Measurements from ENCODE around the gene DRAM1.
"Not testable (repeated sequence)": the region's sequence is repeated elsewhere in the genome, so short reads cannot be mapped to it uniquely, and the experiment has no call there.

DNA sequence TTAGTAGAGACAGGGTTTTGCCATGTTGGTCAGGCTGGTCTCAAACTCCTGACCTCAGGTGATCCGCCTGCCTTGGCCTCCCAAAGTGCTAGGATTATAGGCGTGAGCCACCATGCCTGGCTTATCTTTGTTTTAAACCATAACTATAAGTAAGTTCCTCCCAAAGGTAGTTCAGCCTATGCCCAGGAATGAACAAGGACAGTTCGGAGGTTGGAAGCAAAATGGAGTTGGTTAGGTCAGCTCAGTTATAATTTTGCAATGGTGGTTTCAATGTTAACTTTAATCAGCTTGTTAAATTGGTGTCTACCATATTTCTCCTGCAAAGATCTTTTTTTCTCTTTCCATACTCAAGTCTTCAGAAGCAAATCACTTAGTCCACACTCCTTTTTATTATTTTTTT lies 9.8 kb upstream of the DRAM1 start:
- TF ChIP-seq CTCF (IDR thresholded peaks at IDR 0.05); POLR2A (IDR thresholded peaks at IDR 0.05; ENCODE audit: low read length); PHF8 (IDR thresholded peaks at IDR 0.05; ENCODE audit: borderline replicate concordance, low read depth); SMC3 (IDR thresholded peaks at IDR 0.05); SREBF2 (IDR thresholded peaks at IDR 0.05); CEBPB (IDR thresholded peaks at IDR 0.05); REST (IDR thresholded peaks at IDR 0.05); EHMT2 (IDR thresholded peaks at IDR 0.05; ENCODE audit: low read depth); RAD21 (conservative IDR thresholded peaks at IDR 0.05 in 1 of 2, IDR thresholded peaks at IDR 0.05 in 1 of 2); EP300 (IDR thresholded peaks at IDR 0.05); BCL3 (IDR thresholded peaks at IDR 0.05); TP53 (CRISPR knock-in tag; IDR thresholded peaks at IDR 0.05); HEYL (CRISPR knock-in tag; IDR thresholded peaks at IDR 0.05); FOXS1 (CRISPR knock-in tag; IDR thresholded peaks at IDR 0.05): not testable (repeated sequence)

Data from A549 (cell line).